ENCODE measurements around the gene ACTA1. TPM values are rescaled to one million over a fixed set of nuclear protein-coding genes. Genes with fewer than 3 reads are reported as not detected.

ACTA1 gene
- total and polyA plus RNA-seq, 2 donors (not counting 3 experiments of a cell fraction or from before 2014, with no cell fraction given), result 0.22 to 0.33 TPM

DNA sequence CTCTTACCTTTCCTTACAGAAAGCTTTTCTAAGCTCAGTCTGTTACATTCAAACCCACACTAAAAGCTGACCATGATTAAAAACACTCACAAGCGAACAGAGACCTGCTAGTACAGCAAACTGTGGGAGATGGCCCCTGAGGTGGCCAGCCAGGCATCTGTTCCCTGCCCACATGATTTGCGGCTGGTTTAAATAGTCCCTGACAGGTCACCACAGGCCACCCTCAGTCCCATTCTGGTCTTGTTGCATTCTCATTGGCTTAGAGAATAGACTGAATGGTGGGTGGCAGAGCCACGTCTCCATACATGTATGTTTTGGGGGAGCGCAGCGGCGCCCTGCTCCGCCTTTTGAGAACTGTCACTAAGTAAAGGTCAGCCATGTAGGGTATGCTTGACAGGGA lies 2.3 kb upstream of the ACTA1 start:
- H3K4me3 ChIP-seq (replicated peaks in 1 of 3; ENCODE audit: insufficient read depth in 1 of 3, low read depth in 1 of 3, low read length in 3 of 3), result no peak overlapping the region
- no peaks in the 10 kb centered on the region for H3K9me1 ChIP-seq (replicated peaks; ENCODE audit: control insufficient read depth, extremely low read depth, insufficient read depth, low read length)
- H3K4me2 ChIP-seq (ENCODE audit: insufficient read depth, low read length), result no peak overlapping the region
- POLR2A ChIA-PET, result no interaction called here
- dilution Hi-C loops (cut with MboI; ENCODE audit: extremely low pct_ligation_motif_present, low sequenced_read_pairs), result no loop called here
- no peaks in the 10 kb centered on the region for H4K20me1 ChIP-seq (replicated peaks; ENCODE audit: control insufficient read depth, extremely low read depth, insufficient read depth, low read length)
- intact Hi-C loops (cut with micrococcal nuclease), result no loop called here
- no TSS peak for BruUV-seq (replicated peaks)
- H2AFZ ChIP-seq (ENCODE audit: low read depth, low read length), result no peak overlapping the region
- H3K9ac ChIP-seq (replicated peaks; ENCODE audit: extremely low read depth, insufficient read depth, low read length), result no peak overlapping the region
- H3K27ac ChIP-seq (ENCODE audit: insufficient read depth, low read depth, low read length), result no peak overlapping the region
- no peaks in the 10 kb centered on the region for H3K9me3 ChIP-seq (replicated peaks; ENCODE audit: control insufficient read depth, insufficient read depth, low read length)
- peaks cover 38 to 40% of the 10 kb centered on the region in 2 experiments for H3K27me3 ChIP-seq (ENCODE audit: control insufficient read depth in 2 of 2, insufficient read depth in 2 of 2, low read length in 2 of 2)
- H3K79me2 ChIP-seq (ENCODE audit: control insufficient read depth, insufficient read depth, low read length), result no peaks in the 10 kb centered on the region
- CTCF ChIA-PET, result interaction anchor here (0.6 to 1.0 kb wide), 2 partner anchors 9 to 31 kb away, joined by 3 read pairs; no protein-coding TSS in a partner anchor
- H3K36me3 ChIP-seq (ENCODE audit: control insufficient read depth in 2 of 2, extremely low read depth in 1 of 2, insufficient read depth in 2 of 2, low read length in 2 of 2), result peaks cover 3 to 6% of the 10 kb centered on the region in 2 experiments
- FAIRE-seq (no peak), DNase-seq (ENCODE audit: low read depth, low spot score) (no peak)
- H3K4me1 ChIP-seq (ENCODE audit: control insufficient read depth, extremely low read depth, insufficient read depth, low read length), result no peaks in the 10 kb centered on the region
- TF ChIP-seq, protein P1, sequence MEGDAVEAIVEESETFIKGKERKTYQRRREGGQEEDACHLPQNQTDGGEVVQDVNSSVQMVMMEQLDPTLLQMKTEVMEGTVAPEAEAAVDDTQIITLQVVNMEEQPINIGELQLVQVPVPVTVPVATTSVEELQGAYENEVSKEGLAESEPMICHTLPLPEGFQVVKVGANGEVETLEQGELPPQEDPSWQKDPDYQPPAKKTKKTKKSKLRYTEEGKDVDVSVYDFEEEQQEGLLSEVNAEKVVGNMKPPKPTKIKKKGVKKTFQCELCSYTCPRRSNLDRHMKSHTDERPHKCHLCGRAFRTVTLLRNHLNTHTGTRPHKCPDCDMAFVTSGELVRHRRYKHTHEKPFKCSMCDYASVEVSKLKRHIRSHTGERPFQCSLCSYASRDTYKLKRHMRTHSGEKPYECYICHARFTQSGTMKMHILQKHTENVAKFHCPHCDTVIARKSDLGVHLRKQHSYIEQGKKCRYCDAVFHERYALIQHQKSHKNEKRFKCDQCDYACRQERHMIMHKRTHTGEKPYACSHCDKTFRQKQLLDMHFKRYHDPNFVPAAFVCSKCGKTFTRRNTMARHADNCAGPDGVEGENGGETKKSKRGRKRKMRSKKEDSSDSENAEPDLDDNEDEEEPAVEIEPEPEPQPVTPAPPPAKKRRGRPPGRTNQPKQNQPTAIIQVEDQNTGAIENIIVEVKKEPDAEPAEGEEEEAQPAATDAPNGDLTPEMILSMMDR (IDR thresholded peaks at IDR 0.05; ENCODE audit: extremely low read depth in 1 of 2, insufficient read depth in 1 of 2, low read depth in 1 of 2, low read length in 2 of 2), result no peak
- TF ChIP-seq EZH2 (IDR thresholded peaks at IDR 0.05; ENCODE audit: borderline replicate concordance, low read depth, low read length, severe bottlenecking) (no peak), JUN (IDR thresholded peaks at IDR 0.05; ENCODE audit: borderline replicate concordance, insufficient read depth, insufficient read length, low read depth) (no peak), POLR2AphosphoS5 (IDR thresholded peaks at IDR 0.05; ENCODE audit: insufficient read depth, low read depth, low read length) (no peak), MYC (IDR thresholded peaks at IDR 0.05; ENCODE audit: low read depth, low read length) (no peak), FOS (IDR thresholded peaks at IDR 0.05; ENCODE audit: borderline replicate concordance, insufficient read depth, low read length) (no peak), POLR2A (IDR thresholded peaks at IDR 0.05; ENCODE audit: low read depth, low read length) (no peak), GATA2 (IDR thresholded peaks at IDR 0.05; ENCODE audit: insufficient read depth, insufficient read length, low read depth, low read length) (no peak)
- TF ChIP-seq, protein P2, sequence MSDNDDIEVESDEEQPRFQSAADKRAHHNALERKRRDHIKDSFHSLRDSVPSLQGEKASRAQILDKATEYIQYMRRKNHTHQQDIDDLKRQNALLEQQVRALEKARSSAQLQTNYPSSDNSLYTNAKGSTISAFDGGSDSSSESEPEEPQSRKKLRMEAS (IDR thresholded peaks at IDR 0.05; ENCODE audit: insufficient read depth, insufficient read length), result no peak
